DMS53 (cell line): ENCODE data around the gene RAB5IF.
"Not testable (repeated sequence)": the region's sequence is repeated elsewhere in the genome, so short reads cannot be mapped to it uniquely, and the experiment has no call there.

Experiments used
- DNase-seq: peaks from one replicate; lab custom pipeline; 2025; lab: John Stamatoyannopoulos, UW

The RAB5IF gene

GRCh38 chr20:36605399-36606157, at the start of gene RAB5IF:
TSS of gene RAB5IF (plus strand) at chr20:36605779. CDS start at chr20:36605952, 173 bp downstream.
- DNase-seq, result peak; percentile 100

DNA sequence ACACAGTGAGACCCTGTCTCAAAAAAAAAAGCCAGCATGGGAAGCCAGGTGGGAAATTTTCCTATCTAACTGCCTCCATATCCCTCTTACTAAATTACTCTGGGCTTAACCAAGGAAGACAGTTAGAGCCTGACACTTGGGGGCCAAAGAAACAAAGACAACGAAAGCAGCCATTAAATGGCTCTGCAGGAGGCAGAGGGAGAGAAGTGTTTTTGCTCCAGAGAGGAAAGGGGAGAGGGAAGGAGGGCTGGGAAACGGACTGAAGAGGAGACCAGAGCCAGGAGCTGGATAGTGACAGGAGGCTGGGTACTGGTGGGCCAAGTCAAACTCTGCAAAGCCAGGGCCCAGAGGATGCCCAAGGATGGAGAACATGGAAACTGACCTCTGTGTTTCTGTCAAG, 42.9 kb upstream of the RAB5IF start:
- DNase-seq, result no peak

DNA sequence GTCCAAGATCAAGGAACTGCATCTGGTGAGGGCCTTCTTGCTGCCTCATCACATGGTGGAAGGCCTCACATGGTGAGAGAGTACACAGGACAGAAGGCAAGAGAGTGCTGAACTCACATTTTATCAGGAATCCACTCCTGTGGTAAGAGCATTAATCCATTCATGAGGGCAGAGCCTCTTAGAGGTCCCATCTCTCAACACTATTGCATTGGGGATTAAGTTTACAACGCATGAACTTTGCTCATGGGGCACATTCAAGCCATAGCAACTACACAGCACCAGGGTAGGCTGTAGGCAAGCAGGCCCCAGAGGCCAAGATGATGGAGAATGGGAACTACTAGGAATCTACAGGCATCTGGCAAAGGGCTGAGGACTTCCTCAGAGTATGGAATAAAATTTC, 42.2 kb upstream of the RAB5IF start:
- DNase-seq, result no peak

GRCh38 chr20:36564078-36564725, 41.4 kb upstream of the RAB5IF start:
- DNase-seq, result not testable (repeated sequence)

DNA sequence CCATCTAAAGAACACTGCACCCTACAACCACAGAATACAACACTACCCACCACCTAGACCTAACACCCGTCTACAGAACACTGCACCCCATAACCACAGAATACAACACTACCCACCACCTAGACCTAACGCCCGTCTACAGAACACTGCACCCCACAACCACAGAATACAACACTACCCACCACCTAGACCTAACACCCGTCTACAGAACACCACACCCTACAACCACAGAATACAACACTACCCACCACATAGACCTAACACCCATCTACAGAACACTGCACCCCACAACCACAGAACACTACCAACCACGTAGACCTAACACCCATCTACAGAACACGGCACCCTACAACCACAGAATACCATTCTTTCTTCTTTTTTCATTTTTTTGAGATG, 40.9 kb upstream of the RAB5IF start:
- not testable (repeated sequence) for DNase-seq

DNA sequence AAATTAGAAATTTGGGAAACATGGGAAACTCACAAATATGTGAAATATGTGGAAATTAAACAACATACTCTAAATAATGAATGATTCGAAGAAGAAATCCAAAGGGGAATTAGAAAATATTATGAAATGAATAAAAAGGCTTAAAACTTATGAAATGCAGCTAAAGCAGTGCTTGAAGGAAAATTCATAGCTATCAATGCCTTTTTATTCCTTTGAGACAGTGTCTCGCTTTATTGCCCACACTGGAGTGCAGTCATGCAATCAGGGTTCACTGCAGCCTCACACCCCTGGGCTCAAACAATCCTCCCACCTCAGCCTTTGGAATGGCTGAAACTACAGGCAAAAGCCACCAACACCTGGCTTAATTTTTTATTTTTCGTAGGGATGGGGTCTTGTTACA, 40.1 kb upstream of the RAB5IF start:
- no peak for DNase-seq

DNA sequence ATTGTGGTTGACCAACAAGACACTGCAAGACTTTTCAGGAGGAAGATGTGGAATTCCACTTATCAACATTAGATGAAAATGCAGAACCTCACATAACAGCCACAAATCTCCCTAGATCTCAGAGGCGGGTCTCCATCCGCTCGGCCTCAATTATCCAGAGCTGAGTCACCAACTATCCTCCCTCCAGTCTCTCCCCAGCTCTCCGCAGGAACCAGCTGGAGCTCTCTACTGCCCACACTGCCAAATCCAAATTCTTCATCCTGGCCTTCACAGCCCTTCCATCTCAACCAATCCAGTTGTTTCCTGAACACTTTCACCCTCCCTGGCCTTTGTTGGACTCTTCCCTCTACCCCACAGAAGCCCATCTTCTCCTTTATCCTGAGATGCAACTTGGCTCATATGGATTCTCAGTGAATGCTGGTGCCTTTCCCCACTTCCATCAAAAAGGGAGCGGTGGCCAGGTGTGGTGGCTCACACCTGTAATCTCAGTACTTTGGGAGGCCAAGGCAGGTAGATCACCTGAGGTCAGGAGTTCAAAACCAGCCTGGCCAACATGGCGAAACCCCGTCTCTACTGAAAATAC, 35.6 kb upstream of the RAB5IF start:
- no peak for DNase-seq

DNA sequence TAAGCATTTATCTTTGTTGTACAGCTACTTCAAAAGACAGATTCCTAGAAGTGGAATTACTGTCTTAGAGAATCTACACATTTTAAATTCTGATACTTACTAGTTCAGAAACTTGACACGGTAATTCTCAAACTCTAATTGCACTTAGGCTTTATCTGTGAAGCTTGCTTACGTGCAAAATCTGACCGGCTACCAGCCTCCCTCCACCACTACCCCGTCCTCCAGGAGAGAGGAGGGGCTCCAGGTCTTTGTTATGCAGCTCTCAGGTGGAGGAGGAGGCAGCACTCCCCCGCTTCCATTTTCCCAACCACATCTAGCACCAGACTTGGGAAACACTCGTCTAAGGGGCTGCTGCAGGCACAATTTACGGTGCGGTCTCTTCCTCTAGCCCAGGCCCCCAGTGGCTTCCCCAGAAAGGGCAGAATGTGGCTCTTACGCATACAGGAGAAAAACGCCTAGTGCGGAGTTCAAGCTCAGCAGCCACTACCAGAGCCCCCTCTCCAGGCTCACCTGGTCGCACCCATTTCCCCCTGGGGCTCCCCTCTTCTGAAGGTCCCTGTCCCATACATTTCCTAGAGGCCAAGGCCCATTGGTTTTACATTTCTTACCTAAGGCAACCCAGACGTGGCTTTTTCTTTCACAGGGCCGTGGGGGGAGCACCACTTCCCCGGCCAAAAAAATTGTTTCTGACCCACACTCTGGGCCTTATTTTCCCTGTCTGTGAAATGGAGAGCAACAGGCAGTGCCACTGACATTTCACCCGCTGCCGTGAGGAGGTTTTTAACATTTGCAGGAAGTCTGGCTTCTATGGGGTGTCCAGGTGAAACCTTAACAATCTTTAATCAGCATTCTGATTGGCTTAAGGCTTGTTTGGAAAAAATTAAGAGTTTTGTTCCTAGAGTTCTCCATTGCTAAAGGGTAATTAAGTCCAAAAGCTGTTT, 33.7 kb upstream of the RAB5IF start:
- peak; percentile 17 for DNase-seq

GRCh38 chr20:36572701-36573102, 32.9 kb upstream of the RAB5IF start:
- peak; percentile 82 for DNase-seq

GRCh38 chr20:36573103-36573797, 32.3 kb upstream of the RAB5IF start, which contains the start of gene TGIF2:
TSS of gene TGIF2 (plus strand) at chr20:36573597. CDS start at chr20:36578775, 5,178 bp downstream.
- DNase-seq, result peak; percentile 91

GRCh38 chr20:36573798-36574365, 31.7 kb upstream of the RAB5IF start:
- peak; percentile 60 for DNase-seq

DNA sequence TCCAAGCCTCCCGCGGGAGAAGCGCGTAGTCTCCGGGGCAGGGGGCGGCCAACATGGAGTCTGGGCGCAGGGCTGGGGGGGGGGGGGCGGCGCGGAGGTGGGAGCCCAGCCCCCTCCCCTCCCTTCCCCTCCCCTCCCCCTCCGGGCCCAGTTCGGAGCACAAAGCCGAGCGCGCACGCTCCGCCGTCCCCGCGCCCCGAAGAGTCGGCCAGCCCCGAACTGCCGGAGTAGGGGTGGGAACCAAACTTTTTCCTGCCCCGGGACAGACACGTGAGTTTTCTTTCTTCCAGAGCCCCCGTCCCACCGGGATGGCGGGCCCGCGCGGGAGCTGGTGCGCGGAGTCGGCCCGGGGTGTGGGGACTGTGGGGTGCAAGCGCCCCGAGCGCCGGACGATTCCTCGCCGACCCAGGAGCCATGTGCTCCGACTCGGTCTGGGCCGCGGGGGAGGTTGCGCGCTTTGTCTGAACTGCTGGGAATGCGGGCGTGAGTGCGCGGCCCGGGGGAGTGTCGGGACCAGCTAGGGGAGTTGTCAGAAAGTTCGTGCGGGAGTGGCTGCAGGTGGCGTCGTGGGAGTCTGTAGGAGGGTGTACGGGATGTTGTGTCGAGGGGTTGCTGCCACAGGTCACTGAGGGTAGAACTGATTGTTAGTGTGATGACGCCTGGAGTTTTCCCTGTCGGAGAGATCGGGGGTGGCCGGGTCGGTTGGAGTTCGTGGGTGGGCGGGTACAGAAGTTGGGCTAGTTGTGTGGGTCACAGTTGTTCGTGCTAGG, 31.0 kb upstream of the RAB5IF start:
- peak; percentile 73 for DNase-seq

DNA sequence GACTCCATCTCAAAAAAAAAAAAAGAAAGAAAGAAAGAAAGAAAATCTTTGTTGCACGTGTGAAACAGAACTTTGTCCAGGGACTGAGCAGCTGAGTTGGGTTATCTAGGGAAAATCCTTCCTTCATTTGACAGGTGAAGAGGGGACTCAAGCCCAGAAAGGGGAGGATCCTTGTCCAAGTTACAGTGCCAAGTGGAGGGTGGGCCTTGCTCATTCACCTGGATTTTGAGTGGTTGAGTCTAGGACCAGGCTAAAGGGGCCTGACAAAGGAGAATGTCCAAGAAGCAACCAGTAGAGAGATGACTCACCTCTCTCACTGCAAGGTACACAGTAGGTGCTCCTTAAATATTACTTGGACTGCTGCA, 29.5 kb upstream of the RAB5IF start:
- no peak for DNase-seq

DNA sequence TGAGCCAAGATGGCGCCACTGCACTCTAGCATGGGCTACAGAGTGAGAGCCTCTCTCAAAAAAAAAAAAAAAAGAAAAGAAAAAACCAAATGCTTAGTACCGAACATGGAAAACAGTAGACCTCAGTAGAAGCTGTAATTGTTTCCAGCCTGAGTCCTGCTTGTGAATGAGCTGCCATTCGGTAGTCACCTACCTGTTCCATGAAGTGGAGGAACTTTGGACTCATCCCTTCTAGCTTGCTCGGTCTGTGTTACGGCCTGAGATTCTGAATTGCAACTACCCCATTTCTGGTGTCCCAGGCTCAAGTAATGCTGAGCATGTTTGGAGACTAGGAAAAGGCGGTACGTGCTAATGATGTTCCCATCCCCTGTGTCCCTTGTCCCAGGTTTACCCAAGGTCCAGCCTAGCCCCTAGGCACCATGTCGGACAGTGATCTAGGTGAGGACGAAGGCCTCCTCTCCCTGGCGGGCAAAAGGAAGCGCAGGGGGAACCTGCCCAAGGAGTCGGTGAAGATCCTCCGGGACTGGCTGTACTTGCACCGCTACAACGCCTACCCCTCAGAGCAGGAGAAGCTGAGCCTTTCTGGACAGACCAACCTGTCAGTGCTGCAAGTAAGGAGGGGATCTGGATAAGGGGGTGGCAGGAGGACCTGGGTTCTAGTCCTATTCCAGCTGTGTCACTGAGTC, 27.1 kb upstream of the RAB5IF start:
- DNase-seq, result no peak

- DNase-seq, result no peak
Observed at GRCh38 chr20:36579996-36580545, 25.5 kb upstream of the RAB5IF start.

DNA sequence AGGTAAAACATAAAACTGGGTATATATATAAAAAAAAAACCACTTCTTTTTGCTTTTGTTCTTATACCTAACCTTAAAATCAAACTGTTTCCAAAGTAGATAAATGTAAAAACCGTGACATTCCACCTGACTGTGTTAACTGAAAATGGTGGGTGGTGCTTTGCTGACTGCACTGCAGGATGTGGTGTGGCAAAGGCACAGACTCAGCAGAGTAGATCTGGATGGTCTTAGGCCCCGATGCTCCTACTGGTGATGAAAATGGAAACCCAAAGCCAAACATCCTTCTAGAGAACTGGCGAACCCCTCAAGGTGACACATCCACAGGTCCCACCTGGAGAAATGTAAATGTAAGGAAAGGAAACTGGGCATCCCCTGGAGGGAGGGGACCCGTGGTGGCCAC, 23.3 kb upstream of the RAB5IF start:
- no peak for DNase-seq

DNA sequence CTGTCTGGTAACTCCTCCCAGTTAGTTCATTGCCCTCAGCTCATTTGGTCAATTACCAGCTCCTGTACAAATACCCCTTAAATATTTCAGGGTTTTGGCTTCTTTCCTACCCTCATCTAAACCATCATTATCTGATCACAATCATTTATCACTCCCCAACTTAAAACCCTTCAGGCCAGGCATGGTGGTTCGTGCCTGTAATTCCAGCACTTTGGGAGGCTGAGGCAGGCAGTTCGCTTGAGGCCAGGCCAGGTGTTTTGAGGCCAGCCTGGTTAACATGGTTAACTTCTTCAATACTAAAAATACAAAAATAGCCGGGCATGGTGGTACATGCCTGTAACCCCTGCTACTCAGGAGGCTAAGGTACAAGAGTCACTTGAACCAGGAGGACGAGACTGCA, 22.8 kb upstream of the RAB5IF start:
- no peak for DNase-seq

DNA sequence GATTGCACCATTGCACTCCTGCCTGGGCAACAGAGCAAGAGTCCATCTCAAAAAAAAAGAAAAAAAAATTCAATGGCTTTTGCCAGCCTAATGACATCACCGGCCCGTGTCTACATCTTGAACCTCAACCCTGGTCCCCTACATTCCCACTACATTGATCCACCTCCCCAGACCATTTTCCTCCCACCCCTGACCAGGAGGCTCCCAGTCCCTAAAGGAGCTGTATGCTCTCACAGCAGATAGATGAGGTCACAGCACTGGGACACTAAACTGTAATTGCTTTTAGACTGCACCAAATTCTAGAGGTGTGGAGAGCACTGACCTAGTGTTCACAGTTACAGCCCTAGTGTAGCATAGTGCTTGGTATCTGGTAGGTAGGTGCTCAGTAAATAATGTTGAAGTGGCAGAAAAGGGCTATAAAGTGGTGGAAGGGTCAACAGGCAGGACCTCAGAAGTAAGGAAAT, 21.5 kb upstream of the RAB5IF start:
- DNase-seq, result no peak

- no peak for DNase-seq
Observed at GRCh38 chr20:36585410-36586125, 20.0 kb upstream of the RAB5IF start.
